ENCODE data around the gene GAD1. TPM values are rescaled to one million over a fixed set of nuclear protein-coding genes. Genes with fewer than 3 reads are reported as not detected.

GAD1 gene
- not detected in 2 replicates for total RNA-seq

DNA sequence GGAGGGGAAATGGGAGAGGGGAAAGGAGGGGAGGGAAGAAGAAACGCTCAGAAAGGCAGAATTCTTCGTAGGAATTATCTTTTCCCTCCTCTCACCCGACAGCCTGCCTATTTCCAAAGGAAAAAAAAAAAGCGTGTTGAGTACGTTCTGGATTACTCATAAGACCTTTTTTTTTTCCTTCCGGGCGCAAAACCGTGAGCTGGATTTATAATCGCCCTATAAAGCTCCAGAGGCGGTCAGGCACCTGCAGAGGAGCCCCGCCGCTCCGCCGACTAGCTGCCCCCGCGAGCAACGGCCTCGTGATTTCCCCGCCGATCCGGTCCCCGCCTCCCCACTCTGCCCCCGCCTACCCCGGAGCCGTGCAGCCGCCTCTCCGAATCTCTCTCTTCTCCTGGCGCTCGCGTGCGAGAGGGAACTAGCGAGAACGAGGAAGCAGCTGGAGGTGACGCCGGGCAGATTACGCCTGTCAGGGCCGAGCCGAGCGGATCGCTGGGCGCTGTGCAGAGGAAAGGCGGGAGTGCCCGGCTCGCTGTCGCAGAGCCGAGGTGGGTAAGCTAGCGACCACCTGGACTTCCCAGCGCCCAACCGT, at the start of gene GAD1:
GAD1 (plus strand) TSS at position 384 of the 589 bp plus-strand sequence. CDS start 1,705 bp downstream, outside the sequence.
- CTCF ChIA-PET = interaction anchor here (0.8 to 3.6 kb wide), 3 partner anchors 57 to 458 kb away, joined by 3 to 11 read pairs (median 3); no protein-coding TSS in a partner anchor

GRCh38 chr2:170770008-170770605, 46.6 kb upstream of the GAD1 start, which contains the start of gene ERICH2:
Gene ERICH2 (plus strand): TSS chr2:170770378. CDS start chr2:170770682, 304 bp downstream.
- ATAC-seq (ENCODE audit: low read depth) (peak; percentile 67), DNase-seq (no peak)
- CTCF ChIA-PET = no interaction called here
- intact Hi-C loops (cut with micrococcal nuclease) = loop anchor here (2.0 kb wide), 1 partner anchor 45 kb away; no protein-coding TSS in a partner anchor
- Mint-ChIP-seq H3K27ac (no peak within 1 kb of the TSS), H3K4me1 (peaks cover 14% of the 10 kb centered on the region), H3K36me3 (ENCODE audit: low read depth) (no peaks in the 10 kb centered on the region), H3K4me3 (peak within 1 kb of the TSS; percentile 87), H3K27me3 (peaks cover 22% of the 10 kb centered on the region), H3K9me3 (no peaks in the 10 kb centered on the region)
- no peak for TF ChIP-seq CTCF (IDR thresholded peaks at IDR 0.05)
- POLR2A ChIA-PET = interaction anchor here (0.7 to 1.8 kb wide), 2 partner anchors 46 to 159 kb away, joined by 3 to 4 read pairs; partner anchors contain the start of genes GAD1 and GORASP2

More for the DNA sequence above, at the start of gene GAD1:
- POLR2A ChIA-PET = interaction anchor here (0.6 to 0.7 kb wide), 5 partner anchors 19 to 506 kb away, joined by 3 to 7 read pairs (median 6); partner anchors contain the start of gene ERICH2
- Mint-ChIP-seq H3K27me3 (peaks cover 68% of the 10 kb centered on the region), H3K4me1 (peaks cover 56% of the 10 kb centered on the region), H3K9me3 (no peaks in the 10 kb centered on the region), H3K27ac (no peak within 1 kb of the TSS), H3K4me3 (peak within 1 kb of the TSS; percentile 70), H3K36me3 (ENCODE audit: low read depth) (no peaks in the 10 kb centered on the region)
- intact Hi-C loops (cut with micrococcal nuclease) = loop anchor here (2.0 to 10.0 kb wide), 3 partner anchors 580 to 1362 kb away; partner anchors contain the start of gene DLX2
- ATAC-seq (ENCODE audit: low read depth) (peak; percentile 67), DNase-seq (peak; percentile 46)
- TF ChIP-seq CTCF (IDR thresholded peaks at IDR 0.05) = no peak

DNA sequence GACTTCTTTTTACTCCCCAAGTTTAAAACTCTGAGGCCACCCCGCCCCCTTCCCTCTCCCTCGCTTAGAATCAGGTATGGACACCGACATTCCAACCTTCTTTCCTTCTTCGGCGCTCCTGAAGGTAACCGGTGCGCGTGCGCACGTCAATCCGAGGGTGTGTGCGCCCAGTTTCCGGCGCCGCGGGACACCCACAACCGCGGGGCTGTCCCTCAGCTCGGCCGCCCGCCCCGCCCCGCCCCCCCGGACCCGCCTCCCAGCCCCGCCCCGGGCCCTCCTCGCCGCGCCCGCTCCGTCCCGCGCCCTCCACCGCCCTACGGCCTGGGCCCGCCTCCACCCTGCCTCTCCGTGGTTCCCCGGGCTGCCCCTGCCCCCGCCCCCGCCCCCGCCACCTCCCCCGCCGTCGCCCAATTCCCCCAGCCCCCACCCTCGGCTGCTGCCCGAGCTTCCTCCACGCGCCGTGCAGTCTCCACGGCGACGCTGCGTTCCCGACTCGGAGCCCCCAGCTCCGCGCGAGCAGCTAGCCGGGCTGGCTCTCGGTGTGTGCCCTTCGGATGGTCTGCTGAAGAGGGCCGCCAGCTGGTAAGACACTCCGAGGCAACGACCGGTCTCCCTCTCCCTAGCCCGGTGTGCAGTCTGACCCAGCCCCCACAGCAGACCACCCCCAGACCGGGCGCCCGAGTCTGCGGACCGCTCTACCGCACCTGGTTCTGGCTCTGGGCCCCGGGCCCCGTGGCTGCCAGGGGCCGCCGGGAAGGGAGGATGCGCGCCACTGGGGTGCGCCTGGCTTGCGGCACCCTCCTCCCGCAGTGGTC, 45.9 kb upstream of the GAD1 start:
- POLR2A ChIA-PET = interaction anchor here (1.8 kb wide), 1 partner anchor 158 kb away, joined by 4 read pairs; the partner anchor contains the start of gene GORASP2
- Mint-ChIP-seq H3K9me3 (no peaks in the 10 kb centered on the region), H3K36me3 (ENCODE audit: low read depth) (no peaks in the 10 kb centered on the region), H3K4me3 (peak overlapping the region; percentile 87), H3K27ac (no peak overlapping the region), H3K27me3 (peaks cover 23% of the 10 kb centered on the region), H3K4me1 (peaks cover 14% of the 10 kb centered on the region)
- DNase-seq = peak; percentile 49
- ATAC-seq (ENCODE audit: low read depth) = peak; percentile 89
- CTCF ChIA-PET = interaction anchor here (2.1 kb wide), 1 partner anchor 42 kb away, joined by 9 read pairs; no protein-coding TSS in a partner anchor
- intact Hi-C loops (cut with micrococcal nuclease) = loop anchor here (2.0 kb wide), 1 partner anchor 44 kb away; no protein-coding TSS in a partner anchor
- no peak for TF ChIP-seq CTCF (IDR thresholded peaks at IDR 0.05)

DNA sequence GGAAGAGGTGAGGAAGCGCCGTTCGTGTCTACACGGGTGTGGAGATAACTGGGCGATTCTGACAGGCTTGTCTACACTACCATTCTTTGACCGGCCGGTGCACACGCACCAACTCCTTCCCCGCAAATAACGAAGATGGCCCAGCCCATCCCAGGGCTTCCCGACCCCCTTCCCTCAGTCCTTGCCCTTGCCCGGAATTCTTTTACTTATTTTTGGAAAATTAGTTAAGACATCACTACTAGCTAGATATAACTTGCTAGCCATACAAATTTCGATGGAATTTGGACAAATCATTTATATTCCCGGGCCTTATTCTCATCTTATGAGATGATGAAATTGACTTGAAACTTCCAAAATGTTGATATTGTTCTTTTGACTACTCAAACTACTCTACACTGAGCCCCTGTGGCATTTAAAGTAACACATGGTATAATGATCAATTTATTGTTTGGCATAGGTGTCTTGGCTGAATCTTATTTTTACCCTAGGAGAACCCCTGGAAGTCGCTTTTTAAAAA, 45.2 kb upstream of the GAD1 start:
- Mint-ChIP-seq H3K4me3 (peak overlapping the region; percentile 74), H3K27me3 (peaks cover 22% of the 10 kb centered on the region), H3K36me3 (ENCODE audit: low read depth) (no peaks in the 10 kb centered on the region)

More for the DNA sequence above, 45.2 kb upstream of the GAD1 start:
- H3K27ac Mint-ChIP-seq = no peak overlapping the region
- DNase-seq = no peak
- ATAC-seq (ENCODE audit: low read depth) = no peak
- CTCF ChIA-PET = interaction anchor here (1.3 to 2.1 kb wide), 2 partner anchors 12 to 42 kb away, joined by 3 to 9 read pairs; no protein-coding TSS in a partner anchor
- POLR2A ChIA-PET = no interaction called here
- H3K9me3 Mint-ChIP-seq = no peaks in the 10 kb centered on the region
- intact Hi-C loops (cut with micrococcal nuclease) = loop anchor here (2.0 kb wide), 1 partner anchor 43 kb away; no protein-coding TSS in a partner anchor
- TF ChIP-seq CTCF (IDR thresholded peaks at IDR 0.05) = no peak
- H3K4me1 Mint-ChIP-seq = peaks cover 14% of the 10 kb centered on the region
